ENCODE measurements around the gene CPPED1.
"Not testable (repeated sequence)": the region's sequence is repeated elsewhere in the genome, so short reads cannot be mapped to it uniquely, and the experiment has no call there.

CPPED1 gene

DNA sequence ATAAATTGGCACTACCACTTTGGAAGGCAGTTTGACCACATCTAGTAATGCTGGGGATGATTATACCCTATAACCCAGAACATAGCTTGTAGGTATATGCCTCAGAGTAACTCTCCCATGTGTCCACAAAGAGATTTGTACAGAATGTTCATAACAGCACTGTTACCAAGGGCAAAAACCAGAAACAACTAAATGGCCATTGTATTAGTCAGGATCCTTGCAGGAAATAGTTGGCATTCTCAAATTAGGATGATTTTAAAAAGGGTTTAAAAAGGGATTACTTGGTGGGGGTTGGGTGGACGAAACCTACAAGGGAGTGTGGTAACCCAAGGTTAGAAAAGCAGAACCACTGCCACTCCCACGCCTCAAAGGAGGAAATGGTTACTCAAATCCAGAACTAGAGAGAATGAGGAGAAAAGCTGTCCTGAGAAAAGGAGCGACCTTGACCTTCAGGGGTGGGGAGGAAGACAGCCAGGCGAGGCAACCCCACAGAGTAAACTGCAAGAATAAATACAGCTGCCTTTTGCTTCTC, 2.1 kb downstream of the CPPED1 start:
- peak; percentile 84 for DNase-seq (ENCODE audit: low read depth)

DNA sequence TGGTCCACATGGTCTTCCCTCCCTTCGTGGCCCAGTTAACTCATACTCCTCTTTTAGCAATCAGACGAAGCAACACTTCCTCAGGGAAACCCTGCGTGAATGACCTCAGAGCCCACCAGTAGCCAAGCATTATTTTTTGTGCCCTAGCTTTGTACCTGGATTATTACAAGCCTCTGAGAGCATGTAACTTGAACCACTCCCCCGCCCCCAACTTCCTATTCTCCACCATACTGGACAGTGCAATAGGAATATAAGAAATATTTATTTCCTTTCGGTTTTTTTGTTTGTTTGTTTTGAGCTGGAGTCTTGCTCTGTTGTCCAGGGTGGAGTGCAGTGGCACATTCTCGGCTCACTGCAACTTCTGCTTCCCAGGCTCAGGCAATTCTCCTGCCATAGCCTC, 2.9 kb downstream of the CPPED1 start:
- DNase-seq (ENCODE audit: low read depth), result no peak

DNA sequence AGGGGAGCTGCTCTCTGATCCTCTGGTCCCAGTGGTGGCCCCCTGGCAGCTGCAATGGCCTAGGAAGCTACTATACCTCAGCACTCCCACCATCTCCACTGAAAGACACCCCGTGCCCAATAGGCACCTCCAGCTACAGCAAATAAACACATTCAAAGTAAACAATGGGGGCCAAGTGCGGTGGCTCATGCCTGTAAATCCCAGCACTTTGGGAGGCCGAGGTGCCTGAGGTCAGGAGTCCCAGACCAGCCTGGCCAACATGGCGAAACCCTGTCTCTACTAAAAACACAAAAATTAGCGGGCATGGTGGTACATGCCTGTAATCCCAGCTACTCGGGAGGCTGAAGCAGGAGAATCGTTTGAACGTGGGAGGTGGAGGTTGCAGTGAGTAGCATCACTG, 3.7 kb downstream of the CPPED1 start:
- not testable (repeated sequence) for DNase-seq (ENCODE audit: low read depth)

DNA sequence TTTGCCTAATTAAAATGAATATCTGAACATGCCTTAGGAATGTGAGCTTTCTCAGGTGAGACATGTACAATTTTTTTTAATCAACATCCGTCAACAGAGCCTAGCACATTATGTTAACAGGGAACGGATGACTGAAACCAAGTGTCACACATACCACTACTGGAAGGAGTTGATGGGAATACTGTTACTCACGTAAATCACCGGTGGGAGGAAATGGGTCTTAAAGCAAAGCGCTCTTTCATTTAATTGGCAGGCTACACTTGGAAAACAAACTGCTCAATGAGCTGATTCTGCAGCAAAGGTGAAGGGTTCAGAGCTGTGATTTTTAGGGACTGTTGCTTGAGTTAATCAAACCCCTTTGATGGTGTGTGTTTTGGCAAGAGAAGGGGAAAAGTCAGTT, 4.8 kb downstream of the CPPED1 start:
- no peak for DNase-seq (ENCODE audit: low read depth)

DNA sequence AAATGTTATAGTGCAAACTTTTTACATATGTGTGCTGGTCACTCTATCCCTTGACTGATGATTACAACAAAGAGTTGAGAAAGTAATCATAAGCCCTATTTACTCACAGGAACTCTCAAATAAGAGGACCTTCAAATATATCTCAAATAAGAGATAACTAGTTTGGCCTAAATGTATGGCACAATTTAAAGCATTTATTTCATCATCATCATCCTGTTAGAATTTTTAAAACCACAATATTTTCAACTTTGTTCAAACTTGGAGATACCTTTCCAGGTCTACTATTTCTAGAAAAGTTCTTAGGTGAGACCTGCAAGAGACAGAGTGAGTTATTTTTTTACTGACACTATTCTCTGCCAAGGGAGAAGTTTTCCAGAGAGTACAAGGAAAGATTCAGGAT, 5.5 kb downstream of the CPPED1 start:
- no peak for DNase-seq (ENCODE audit: low read depth)

DNA sequence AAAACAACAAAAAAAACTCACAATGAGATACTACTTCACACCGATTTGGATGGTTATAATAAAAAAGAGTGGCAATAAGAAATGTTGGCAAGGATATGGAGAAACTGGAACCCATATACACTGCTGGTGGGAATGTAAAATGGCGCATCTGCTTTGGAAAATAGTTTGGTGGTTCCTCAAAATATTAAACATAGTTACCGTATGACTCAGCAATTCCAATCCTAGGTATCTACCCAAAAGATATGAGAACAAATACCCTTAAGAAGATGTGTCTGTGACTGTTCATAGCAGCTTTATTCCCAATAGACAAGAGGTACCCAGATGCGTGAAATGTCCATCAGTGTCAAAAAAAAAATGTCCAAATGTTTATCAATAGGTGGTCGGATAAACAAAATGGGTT, 7.2 kb downstream of the CPPED1 start:
- no peak for DNase-seq (ENCODE audit: low read depth)

DNA sequence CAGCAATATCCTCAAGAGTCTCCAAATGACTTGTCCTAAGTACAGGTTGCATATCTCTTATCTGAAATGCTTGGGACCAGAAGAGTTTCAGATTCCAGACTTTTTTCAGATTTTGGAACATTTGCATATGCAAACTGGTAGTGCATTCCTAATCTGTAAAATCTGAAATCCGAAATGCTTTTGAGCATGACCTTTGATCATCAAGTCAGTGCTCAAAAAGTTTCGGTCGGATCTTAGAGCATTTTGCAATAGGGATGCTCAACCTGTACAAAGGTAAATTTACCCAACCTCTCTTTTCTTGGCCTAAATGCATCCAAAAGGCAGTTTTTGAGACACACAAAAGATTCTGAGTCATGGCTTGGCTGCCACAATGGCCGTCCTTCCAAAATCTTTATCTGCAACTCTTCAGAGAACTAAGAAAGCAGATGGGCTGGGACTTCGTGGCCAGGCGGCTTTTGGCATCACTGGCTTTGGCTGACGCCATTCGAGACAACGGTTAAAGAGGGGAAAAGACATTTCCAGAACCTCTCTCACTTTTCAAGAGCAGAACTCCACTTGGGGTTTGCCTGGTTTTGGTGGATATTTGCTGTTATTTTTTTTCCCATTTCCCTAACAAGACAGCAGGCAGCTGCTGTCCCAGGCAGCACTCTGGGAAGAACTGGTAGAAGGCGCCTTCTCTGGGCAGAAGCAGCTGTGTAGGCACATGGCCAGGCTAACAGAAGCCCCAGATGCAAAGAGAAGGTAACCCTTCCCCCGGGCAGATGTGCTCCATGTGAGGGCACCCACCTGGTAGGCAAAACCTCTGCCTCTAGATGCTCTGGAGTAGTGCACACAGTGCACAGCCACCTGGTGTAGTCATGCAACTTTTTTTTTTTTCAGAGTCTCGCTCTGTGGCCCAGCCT, 8.9 kb downstream of the CPPED1 start:
- DNase-seq (ENCODE audit: low read depth), result no peak

DNA sequence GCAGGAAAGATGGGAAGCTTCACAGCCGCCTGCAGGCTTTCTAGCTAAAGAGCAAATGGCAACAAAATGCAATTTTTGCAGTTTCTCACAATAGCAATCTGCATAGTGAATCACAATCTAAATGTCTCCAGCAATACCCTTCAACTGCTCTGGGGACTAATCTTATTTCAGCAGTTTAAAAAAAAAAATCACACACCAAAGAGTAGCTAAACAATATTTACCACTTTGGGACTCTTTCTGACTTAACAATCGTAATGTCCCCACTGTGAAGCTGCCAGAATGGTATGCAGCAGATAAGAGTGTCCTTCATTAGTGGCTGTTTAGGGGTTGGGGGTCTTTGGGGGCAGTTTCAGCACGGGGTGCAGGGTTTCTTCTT, 9.8 kb downstream of the CPPED1 start:
- DNase-seq (ENCODE audit: low read depth), result no peak

DNA sequence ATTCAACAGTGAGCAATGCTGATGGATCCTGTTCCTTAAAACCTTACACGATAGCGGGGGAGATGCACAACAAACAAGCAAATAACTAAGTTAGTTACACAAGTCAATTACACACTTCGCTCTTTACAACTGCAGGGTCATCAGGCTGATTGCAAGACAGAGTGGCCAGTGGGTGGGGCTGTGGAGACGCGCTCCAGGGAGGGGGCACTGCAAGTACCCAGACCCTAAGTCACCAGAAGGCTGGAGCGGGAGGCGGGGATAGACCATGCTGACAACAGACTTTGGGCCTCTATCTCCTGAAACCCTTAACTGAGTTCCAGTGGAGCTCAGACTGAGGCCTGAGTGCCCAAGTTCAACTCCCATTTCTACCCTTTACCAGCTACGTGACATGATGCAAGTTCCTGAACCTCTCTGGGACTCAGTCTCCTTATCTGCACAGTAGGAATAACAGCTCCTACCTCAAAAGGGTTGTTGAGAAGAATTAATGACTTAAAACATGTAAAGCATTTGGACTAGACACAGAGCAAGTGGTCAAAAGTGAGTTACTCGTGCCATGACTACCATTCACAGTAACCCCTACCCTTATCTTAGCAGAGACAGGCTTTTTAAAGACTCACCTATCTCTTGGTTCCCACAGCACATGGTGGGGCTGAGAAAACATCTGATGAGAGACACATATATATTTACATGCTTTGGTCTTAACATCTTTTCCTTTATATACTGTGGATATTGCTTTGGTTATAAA, 10.4 kb downstream of the CPPED1 start:
- no peak for DNase-seq (ENCODE audit: low read depth)

DNA sequence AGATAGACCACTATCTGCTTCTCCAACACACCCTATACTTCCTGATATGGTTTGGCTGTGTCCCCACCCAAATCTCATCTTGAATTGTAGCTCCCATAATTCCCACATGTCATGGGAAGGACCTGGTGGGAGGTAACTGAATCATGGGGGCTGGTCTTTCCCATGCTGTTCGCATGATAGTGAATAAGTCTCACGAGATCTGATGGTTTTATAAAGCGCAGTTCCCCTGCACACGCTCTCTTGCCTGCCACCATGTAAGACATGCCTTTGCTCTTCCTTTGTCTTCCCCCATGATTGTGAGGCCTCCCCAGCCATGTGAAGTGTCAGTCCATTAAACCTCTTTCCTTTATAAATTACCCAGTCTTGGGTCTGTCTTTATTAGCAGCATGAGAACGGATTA, 11.2 kb downstream of the CPPED1 start:
- DNase-seq (ENCODE audit: low read depth), result not testable (repeated sequence)

DNA sequence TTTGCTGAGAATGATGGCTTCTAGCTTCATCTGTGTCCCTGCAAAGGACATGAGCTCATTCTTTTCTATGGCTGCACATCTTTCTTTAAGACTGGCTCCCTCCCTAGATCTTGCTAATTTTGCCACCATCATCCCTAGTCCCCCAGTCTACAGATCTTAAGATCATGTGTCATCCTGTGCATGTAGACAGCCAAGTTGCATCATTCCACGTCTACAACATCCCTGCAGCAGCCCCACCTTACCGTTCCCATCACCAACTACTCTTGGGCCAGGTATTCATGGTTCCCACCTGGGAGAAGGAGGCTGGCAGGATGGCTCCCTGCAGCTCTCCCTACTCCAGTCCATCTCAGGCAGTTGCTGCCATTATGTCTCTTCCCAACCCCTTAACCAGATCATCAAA, 12.3 kb downstream of the CPPED1 start:
- DNase-seq (ENCODE audit: low read depth), result no peak

DNA sequence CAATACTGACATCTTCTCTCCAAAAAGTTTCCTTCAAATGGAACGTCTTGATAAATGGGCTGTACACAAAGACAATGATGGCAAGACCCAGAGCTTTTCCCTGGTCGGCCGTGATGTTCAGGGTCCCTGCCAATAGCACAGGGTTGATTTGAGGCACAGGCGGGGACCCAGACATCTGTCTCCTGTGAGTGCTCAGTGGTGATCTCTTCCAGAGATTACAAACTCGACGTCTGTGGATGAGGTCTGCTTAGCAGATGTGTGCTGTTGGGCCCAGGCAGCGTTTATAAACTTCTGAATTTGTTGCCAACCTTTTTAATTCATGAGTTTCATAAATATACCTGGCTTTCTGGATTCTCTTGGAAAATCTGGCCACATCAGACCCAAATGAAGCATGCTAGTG, 14.9 kb downstream of the CPPED1 start:
- no peak for DNase-seq (ENCODE audit: low read depth)

DNA sequence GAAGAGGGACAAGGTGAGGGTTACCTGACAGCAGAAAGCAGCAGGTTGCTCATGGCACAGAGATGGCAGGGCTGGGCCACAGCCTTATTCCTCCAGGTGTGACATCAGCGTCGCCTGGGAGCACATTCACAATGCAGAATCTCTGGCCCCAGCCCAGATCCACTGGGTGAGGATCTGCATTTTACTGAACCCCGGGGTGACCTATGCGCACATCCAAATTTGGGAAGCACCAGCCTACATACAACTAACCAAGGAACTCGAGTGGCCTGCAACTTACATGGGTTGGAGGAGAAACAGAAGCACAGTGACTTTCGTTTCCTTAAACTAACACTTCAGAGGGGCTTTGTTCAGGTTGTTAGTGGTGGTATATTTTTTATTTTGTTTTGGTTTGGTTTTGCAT, 17.6 kb downstream of the CPPED1 start:
- no peak for DNase-seq (ENCODE audit: low read depth)

DNA sequence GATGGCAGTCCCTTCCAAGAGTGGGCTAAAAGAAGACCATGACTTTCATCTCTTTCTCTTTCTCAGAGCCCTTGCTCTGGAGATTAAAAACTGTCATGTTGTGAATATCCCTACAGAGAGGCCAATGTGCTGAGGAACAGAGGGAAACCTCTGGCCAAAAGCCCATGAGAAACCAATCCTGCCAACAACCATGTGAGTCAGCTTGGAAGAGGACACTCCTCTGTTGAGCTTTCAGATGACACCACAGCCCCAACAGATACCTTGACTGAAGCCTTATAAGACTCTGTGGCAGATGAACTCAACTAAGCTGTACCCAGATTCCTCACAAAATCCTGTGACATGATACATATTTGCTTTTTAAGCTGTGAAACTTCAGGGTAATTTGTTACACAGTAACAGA, 19.6 kb downstream of the CPPED1 start:
- DNase-seq (ENCODE audit: low read depth), result no peak

DNA sequence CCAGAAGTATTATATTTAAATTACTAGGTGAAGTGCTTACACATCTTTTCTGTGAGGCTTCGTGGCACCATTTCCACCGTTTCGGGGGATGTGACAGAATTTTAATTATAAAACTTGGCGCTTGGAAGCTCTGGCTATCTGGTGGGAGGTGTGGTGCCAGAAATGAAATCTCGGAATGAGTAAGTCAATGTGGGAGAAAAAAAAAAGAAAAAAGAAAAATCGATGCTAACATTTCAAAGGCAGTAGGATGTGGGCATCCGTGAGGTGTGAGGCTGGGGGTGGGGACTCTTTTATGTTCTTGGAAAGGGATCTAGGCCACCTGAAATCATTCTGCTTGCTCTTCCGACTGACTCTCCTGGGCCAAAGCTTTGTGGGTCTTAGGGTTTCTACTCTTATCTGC, 21.9 kb downstream of the CPPED1 start:
- DNase-seq (ENCODE audit: low read depth), result no peak

DNA sequence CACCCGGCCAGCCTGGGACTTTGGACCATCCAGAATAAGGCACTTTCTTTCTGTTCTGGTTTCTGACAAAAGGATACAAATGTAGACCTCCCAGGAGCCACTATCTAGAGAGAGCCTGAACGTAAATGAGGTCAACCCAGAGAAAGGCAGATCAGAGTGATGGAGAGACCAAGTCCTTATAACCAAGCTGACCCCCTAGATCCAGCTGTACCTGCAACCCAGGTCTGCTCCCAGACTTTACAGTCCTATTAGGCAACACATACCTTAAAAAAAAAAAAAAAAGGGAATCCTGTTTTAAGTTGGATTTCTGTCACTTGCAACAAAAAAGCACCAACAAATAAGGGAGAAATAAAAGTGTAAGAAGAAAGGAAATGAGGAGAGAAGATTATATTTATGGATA, 23.2 kb downstream of the CPPED1 start:
- DNase-seq (ENCODE audit: low read depth), result no peak

DNA sequence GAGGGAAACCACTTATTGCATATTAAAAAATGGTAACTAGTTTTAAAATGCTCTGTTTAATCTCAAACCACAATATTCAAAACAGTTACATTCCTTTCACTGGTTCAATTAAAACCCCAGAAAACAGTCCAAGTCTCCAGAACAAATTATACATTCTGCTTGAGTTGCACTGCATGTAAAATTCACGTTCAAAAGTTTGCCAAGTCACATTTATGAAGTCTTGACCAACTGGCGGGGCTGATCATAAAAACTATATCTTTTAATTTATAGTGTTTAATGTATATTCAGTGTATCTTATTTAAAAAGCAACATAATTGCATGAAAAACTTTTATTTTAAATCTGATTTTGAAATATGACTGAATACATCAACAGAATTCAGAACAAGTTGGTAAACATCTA, 25.0 kb downstream of the CPPED1 start:
- DNase-seq (ENCODE audit: low read depth), result no peak

DNA sequence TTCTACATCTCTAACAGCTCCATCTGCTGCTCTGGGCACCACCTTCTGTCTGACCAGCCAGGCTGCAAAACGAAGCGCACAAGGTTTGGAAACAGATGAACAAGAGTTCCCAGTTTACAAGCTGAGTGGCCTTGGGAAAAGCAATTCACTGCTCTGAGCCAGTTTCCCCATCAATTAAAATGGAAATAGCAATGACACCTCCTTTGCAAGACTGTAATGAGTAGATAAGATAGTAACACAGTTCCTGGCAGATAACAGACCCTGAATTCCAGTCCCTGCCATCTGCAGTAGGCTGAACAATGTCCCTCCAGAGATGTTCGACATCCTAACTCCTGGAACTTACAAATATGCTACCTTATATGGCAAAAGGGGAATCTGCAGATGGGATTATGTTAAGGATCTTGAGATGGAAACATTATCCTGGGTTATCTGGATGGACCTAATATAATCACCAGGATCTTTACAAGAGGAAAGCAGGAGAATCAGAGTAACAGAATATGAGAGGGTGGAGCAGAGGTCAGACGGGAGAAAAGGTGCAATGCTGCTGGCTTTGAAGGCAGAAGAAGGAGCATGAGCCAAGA, 27.9 kb downstream of the CPPED1 start:
- DNase-seq (ENCODE audit: low read depth), result no peak

DNA sequence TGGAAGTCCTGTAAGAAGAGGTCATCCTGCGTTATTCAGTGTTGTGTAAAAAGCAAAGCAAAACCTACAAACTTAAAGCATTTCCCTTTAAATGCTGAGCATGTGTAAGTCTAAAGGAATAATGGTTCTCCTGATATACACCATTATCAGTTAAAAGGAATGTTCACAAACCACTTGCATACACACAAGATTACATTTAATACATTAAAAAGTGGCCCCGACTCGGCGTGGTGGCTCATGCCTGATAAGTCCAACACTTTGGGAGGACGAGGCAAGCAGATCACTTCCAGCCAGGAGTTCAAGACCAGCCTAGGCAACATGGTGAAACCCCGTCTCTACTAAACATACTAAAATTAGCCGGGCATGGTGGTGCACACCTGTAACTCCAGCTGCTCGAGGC, 30.5 kb downstream of the CPPED1 start:
- DNase-seq (ENCODE audit: low read depth), result no peak

DNA sequence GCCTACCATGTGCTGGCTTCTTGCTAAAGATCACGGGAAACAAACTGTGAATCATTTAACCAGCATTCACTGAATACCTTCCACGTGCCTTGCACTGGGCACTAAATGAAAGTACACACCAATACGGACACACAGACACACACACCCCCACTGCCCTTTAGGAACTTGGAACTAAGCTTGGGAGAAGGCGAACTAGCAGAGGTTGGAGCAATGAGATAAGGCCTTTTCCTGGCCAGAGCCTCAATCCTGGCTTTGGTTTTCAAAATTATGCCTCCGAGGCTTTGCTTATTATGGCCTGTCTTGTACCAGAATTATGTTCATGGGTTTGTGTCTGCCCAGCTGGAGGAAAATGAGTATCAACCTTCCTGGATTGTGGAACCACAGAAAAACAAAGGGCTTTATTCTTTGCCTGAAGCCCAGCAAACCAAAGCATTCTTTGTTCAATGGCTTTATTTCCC, 32.3 kb downstream of the CPPED1 start:
- DNase-seq (ENCODE audit: low read depth), result no peak

DNA sequence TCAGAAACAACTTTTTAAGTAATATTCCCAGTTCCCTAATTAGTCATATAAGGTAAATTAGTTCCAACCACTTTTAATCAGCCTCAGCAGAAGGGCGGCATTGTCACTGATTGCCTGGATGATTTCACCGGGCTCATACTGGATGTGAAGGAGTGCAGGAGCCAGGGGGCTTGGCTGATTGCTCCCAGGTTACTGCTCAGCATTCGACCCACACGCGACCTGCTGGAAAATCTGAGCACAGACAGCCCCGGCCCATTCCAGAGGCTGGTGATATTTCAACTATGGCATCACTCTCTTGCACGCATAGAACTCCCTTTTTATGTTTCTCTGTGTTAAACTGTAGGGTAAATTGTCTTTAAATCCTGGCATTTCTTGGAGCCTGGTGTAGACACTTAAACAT, 34.2 kb downstream of the CPPED1 start:
- no peak for DNase-seq (ENCODE audit: low read depth)

DNA sequence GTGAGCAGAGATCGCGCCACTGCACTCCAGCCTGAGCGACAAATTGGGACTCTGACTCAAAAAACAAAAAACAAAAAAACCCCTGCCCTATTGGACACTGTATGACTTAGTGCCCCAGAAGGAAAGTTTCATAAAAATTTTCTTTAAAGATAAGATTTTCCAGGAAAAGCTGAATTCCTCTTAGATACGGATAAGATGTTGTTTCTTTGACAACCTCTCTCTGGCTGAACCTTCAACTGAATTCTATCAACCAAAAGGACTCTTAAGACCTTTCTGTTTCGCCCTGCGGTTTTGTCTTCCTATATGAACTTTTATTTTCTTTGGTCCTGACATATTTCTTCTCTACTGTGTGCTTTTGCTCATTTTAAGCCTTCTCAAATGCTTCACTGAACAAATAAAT, 35.8 kb downstream of the CPPED1 start:
- no peak for DNase-seq (ENCODE audit: low read depth)

DNA sequence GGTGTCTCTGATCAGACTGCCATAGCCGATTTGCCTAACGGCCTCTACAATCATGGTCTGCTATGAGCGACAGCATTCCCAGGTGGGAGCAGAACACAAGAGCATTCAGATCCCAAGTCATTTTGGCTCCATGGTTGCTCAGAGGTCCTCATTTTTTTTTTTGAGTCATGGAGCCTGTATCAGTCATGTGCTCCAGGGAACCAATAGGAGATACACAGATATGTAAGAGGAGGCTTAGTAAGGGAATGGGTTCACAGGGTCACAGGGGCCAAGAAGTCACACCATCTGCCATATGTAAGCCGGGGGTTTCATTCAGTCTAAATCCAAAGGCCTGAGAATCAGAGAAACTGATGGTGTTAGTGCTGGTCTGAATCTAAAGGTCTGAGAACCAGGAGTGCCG, 36.8 kb downstream of the CPPED1 start:
- DNase-seq (ENCODE audit: low read depth), result no peak
